ENCODE data around the gene DAG1.

DNA sequence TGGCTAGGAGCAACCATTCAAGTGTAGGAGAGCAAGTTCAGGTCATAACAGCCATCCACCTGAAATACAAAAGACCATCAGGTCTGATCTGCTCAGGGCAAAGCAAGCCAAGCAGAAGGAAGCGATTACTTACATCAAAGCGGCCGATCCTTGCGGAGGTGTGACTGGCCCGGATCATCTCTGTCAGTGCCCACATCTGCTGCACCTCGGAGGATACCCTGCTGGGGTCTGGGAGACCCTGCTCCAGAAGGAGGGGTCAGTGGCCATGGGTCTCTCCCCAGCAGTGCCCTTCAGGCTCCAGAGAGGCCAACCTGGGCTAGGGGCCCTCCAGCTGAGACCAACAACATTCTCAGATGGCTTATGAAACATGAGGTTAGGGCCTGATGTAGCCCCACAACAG is 45.3 kb upstream of the DAG1 start:
- TF ChIP-seq, protein P1, sequence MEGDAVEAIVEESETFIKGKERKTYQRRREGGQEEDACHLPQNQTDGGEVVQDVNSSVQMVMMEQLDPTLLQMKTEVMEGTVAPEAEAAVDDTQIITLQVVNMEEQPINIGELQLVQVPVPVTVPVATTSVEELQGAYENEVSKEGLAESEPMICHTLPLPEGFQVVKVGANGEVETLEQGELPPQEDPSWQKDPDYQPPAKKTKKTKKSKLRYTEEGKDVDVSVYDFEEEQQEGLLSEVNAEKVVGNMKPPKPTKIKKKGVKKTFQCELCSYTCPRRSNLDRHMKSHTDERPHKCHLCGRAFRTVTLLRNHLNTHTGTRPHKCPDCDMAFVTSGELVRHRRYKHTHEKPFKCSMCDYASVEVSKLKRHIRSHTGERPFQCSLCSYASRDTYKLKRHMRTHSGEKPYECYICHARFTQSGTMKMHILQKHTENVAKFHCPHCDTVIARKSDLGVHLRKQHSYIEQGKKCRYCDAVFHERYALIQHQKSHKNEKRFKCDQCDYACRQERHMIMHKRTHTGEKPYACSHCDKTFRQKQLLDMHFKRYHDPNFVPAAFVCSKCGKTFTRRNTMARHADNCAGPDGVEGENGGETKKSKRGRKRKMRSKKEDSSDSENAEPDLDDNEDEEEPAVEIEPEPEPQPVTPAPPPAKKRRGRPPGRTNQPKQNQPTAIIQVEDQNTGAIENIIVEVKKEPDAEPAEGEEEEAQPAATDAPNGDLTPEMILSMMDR (IDR thresholded peaks at IDR 0.05) = no peak
- TF ChIP-seq EZH2 (IDR thresholded peaks at IDR 0.05) = no peak
